ENCODE data around the gene BMPER. TPM values are rescaled to one million over a fixed set of nuclear protein-coding genes. Genes with fewer than 3 reads are reported as not detected.
A peak's percentile ranks its signal among the peaks of the same experiment; 100 is the strongest.

Gene BMPER
- total RNA-seq, 4 donors from 2014 or later = 0.65 to 6.5 (median 3.5) TPM

GRCh38 chr7:34091321-34091917 lies 186.1 kb downstream of the BMPER start:
- intact Hi-C loops (cut with DNase I) = no loop called here

GRCh38 chr7:34093276-34093675 lies 187.9 kb downstream of the BMPER start:
- H3K36me3 ChIP-seq = no peaks in the 10 kb centered on the region
- intact Hi-C loops (cut with DNase I) = no loop called here
- TF ChIP-seq POLR2A (IDR thresholded peaks at IDR 0.05; ENCODE audit: low read depth) = no peak
- H3K27ac ChIP-seq (replicated peaks in 1 of 4) = no peak overlapping the region
- H3K27me3 ChIP-seq = no peaks in the 10 kb centered on the region
- DNase-seq (ENCODE audit: extremely low spot score) = no peak
- 92% methylated on average over 3 of the region's 3 CpGs for WGBS
- peaks cover 0 to 21% (median 16%) of the 10 kb centered on the region in 4 donors for H3K4me1 ChIP-seq
- no peak overlapping the region for H3K4me3 ChIP-seq
- peaks cover 0 to 5% (median 0%) of the 10 kb centered on the region in 4 donors for H3K9me3 ChIP-seq

More at GRCh38 chr7:34091321-34091917, 186.1 kb downstream of the BMPER start:
- peaks cover 0 to 5% (median 0%) of the 10 kb centered on the region in 4 donors for H3K9me3 ChIP-seq
- H3K27me3 ChIP-seq = no peaks in the 10 kb centered on the region
- no peak for DNase-seq (ENCODE audit: extremely low spot score)
- H3K36me3 ChIP-seq = no peaks in the 10 kb centered on the region
- no peak overlapping the region for H3K27ac ChIP-seq (replicated peaks in 1 of 4)
- no peak for TF ChIP-seq POLR2AphosphoS5 (IDR thresholded peaks at IDR 0.05)
- TF ChIP-seq CTCF (IDR thresholded peaks at IDR 0.05) = peak in 2 of 3 experiments; percentile 17 to 32
- H3K4me1 ChIP-seq = peaks cover 0 to 11% (median 9%) of the 10 kb centered on the region in 4 donors
- 52% methylated on average over 4 of the region's 4 CpGs for WGBS
- no peak overlapping the region for H3K4me3 ChIP-seq

GRCh38 chr7:34096198-34096651 lies 190.9 kb downstream of the BMPER start:
- 45% methylated on average over 4 of the region's 4 CpGs for whole genome bisulfite sequencing
- TF ChIP-seq CTCF (IDR thresholded peaks at IDR 0.05) (no peak), POLR2AphosphoS5 (IDR thresholded peaks at IDR 0.05) (peak; percentile 40 to 55), POLR2A (IDR thresholded peaks at IDR 0.05; ENCODE audit: low read depth) (no peak)
- H3K4me3 ChIP-seq = no peak overlapping the region
- H3K27me3 ChIP-seq = no peaks in the 10 kb centered on the region
- intact Hi-C loops (cut with DNase I) = no loop called here
- peaks cover 0 to 21% (median 16%) of the 10 kb centered on the region in 4 donors for H3K4me1 ChIP-seq
- H3K9me3 ChIP-seq = peaks cover 0 to 5% (median 0%) of the 10 kb centered on the region in 4 donors
- peak overlapping the region; percentile 45 to 64 (median 51) for H3K27ac ChIP-seq (replicated peaks in 1 of 4)
- no peak for DNase-seq (ENCODE audit: extremely low spot score)
- H3K36me3 ChIP-seq = no peaks in the 10 kb centered on the region

- DNase-seq (ENCODE audit: extremely low spot score) = no peak
- TF ChIP-seq CTCF (IDR thresholded peaks at IDR 0.05) = no peak
- no peak for TF ChIP-seq EP300 (IDR thresholded peaks at IDR 0.05)
- no peak for TF ChIP-seq POLR2AphosphoS5 (IDR thresholded peaks at IDR 0.05)
- no peak for TF ChIP-seq POLR2A (IDR thresholded peaks at IDR 0.05; ENCODE audit: low read depth)
- H3K36me3 ChIP-seq = no peaks in the 10 kb centered on the region
- H3K27me3 ChIP-seq = no peaks in the 10 kb centered on the region
- peaks cover 0 to 5% (median 0%) of the 10 kb centered on the region in 4 donors for H3K9me3 ChIP-seq
- peak overlapping the region in 1 of 4 donors; percentile 52 for H3K27ac ChIP-seq (replicated peaks in 1 of 4)
- intact Hi-C loops (cut with DNase I) = no loop called here
- WGBS = 62% methylated on average over 2 of the region's 2 CpGs
- H3K4me1 ChIP-seq = peaks cover 0 to 21% (median 16%) of the 10 kb centered on the region in 4 donors
- H3K4me3 ChIP-seq = no peak overlapping the region
Measured at GRCh38 chr7:34096777-34097176, 191.4 kb downstream of the BMPER start.

GRCh38 chr7:34100661-34101060 lies 195.3 kb downstream of the BMPER start:
- WGBS = 79% methylated on average over 4 of the region's 4 CpGs
- no peak for TF ChIP-seq POLR2A (IDR thresholded peaks at IDR 0.05; ENCODE audit: low read depth)
- no peak for TF ChIP-seq POLR2AphosphoS5 (IDR thresholded peaks at IDR 0.05)
- TF ChIP-seq CTCF (IDR thresholded peaks at IDR 0.05) = no peak
- Histone ChIP-seq H3K36me3 (no peaks in the 10 kb centered on the region), H3K4me1 (peaks cover 0 to 20% (median 13%) of the 10 kb centered on the region in 4 donors), H3K9me3 (no peaks in the 10 kb centered on the region), H3K27me3 (no peaks in the 10 kb centered on the region), H3K4me3 (no peak overlapping the region), H3K27ac (replicated peaks in 1 of 4) (no peak overlapping the region)
- no peak for DNase-seq (ENCODE audit: extremely low spot score)
- intact Hi-C loops (cut with DNase I) = no loop called here

Data from esophagus muscularis mucosa (tissue), 4 donors.